ENCODE data around the gene C19orf18.
"Not testable (repeated sequence)": the region's sequence is repeated elsewhere in the genome, so short reads cannot be mapped to it uniquely, and the experiment has no call there.

C19orf18 gene

GRCh38 chr19:57974434-57974833 lies at the start of gene C19orf18:
Gene C19orf18 (minus strand): TSS chr19:57974534. CDS start chr19:57974432, 102 bp downstream.
- no peak for FAIRE-seq
- DNase-seq (ENCODE audit: low spot score) = no peak

DNA sequence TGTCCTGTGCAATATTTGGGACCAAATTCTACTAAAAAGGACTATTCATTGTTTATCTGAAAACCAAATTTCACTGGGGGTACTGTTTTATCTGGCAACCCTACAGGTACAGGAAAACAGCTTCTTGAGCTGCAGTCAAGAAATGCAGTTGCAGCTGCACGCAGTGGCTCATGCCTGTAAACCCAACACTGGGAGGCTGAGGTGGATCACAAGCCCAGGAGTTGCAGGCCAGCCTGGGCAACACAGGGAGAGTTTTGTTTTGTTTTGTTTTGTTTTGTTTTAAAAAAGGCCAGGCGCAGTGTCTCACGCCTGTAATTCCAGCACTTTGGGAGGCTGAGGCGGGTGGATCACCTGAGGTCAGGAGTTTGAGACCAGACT lies 47.9 kb upstream of the C19orf18 start:
- no peak for DNase-seq (ENCODE audit: low spot score)
- no peak for FAIRE-seq

DNA sequence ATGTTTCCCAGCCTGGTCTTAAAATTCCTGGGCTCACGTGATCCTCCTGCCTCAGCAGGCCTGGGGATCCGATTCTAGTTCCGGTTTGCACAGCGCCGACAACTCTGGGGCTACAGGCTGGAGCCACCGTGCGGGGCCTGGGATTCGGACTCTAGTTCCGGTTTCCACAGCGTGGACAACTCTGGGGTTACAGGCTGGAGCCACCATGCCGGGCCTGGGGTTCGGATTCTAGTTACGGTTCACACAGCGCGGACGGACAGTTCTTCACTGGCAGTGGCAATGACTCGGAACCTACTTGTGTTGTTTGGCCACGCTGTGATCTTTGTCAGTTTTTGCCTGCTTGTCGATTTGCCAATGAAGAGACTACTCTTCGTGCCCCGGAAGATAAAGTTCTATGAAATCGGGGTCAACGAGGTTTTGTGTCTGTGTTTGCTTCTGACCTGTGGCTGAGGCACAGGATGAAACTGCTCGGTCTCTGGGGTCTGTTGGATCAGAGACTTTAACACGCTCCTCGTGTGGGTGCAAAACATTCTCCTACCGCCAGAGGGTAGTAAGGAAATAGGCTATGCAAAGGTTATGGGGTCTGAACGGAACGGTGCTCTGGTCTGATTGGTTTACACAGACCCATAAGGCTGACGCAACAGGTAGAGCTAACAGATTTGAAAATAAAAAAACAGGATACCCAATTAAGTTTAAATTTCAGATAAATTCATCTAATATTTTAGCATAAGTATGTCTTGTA lies 47.4 kb upstream of the C19orf18 start:
- FAIRE-seq (no peak), DNase-seq (ENCODE audit: low spot score) (peak; percentile 29)

DNA sequence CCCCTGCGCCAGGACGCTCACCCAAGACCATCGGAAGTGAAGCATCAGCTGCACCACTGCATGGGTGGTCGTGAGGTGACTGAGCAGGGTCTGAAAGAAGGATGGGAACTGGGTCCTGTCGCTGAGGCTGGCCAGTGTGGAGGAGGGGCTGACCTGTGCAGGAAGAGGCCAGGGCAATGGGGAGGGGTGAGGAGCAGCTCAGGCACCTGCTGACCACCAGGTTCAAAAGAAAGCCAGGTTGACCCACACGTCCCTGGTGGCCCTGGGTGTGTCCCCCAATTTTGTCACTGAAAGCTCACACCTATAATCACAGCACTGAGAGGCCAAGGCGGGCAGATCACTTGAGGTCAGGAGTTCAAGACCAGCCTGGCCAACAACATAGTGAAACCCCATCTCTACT lies 45.8 kb upstream of the C19orf18 start:
- no peak for FAIRE-seq
- no peak for DNase-seq (ENCODE audit: low spot score)

- DNase-seq (ENCODE audit: low spot score) (no peak), FAIRE-seq (no peak)
Measured at GRCh38 chr19:58014141-58014540, 39.8 kb upstream of the C19orf18 start.

GRCh38 chr19:58010507-58010906 lies 36.2 kb upstream of the C19orf18 start:
- FAIRE-seq (no peak), DNase-seq (ENCODE audit: low spot score) (no peak)

DNA sequence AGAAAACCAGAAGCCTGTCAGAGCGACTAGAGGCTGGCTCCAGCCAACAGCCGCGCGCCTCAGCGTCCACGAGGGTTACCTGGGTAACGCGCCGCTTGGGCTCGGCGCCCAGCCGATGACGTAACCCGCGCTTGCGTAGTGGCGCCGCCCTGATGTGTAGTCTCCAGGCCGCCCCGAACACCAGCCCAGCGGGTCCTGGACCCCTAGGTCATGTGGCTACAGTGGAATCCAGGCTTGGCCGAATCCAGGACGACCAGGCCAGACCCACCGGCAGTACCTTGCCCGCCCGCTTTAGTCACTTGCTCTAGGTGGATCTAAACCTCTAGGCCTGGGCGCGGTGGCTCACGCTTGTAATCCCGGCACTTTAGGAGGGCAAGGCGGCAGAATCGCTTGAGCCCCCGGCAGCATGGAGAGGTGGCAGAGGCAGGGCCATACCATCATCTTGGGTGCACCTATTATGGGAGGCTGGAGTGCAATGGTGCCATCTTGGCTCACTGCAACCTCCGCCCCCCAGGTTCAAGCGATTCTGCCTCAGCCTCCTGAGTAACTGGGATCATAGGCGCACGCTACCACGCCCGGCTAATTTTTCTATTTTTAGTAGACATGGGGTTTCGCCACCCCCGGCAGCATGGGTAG lies 35.5 kb upstream of the C19orf18 start:
- FAIRE-seq = peak; percentile 92
- peak; percentile 93 for DNase-seq (ENCODE audit: low spot score)

- DNase-seq (ENCODE audit: low spot score) (no peak), FAIRE-seq (no peak)
Measured at GRCh38 chr19:58009301-58009665, 34.9 kb upstream of the C19orf18 start.

DNA sequence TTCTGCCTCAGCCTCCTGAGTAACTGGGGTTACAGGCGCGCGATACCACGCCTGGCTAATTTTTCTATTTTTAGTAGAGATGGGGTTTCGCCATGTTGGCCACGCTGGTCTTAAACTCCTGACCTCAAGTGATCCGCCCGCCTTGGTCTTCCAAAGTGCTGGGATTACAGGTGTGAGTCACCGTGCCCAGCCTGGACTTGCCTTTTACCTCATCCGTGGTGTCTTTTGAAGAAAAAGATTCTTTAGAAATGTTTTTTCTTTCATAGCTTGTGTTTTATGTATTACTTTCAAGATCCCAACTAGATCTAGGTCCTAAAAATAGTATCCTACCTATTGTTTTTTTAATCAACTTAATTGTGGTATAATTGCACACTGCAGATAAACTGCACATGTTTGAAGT lies 34.5 kb upstream of the C19orf18 start:
- not testable (repeated sequence) for FAIRE-seq; DNase-seq (ENCODE audit: low spot score)

DNA sequence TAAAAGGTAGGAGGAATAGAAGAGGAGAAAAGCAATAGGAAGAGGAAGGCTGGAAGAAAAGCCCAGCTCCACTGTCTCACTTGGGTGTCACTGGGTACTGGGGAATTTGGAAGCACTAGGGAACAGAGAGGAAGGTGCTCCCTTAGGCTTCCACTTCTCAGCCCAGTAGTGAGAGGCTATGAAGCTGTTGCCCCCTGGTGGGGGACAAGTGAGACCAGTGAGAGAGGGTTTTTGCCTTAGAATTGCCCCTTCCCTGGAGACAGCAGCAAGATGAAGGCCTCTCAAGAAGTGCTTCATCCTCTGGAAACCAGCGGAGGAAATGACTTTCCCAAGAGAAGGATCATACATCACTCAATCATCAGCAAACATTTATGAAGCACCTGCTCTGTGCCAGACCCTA lies 33.0 kb upstream of the C19orf18 start:
- FAIRE-seq (no peak), DNase-seq (ENCODE audit: low spot score) (no peak)

GRCh38 chr19:58003174-58003828 lies 29.0 kb upstream of the C19orf18 start:
- DNase-seq (ENCODE audit: low spot score) (no peak), FAIRE-seq (no peak)

- peak; percentile 91 for DNase-seq (ENCODE audit: low spot score)
- FAIRE-seq = peak; percentile 67
Measured at GRCh38 chr19:58002384-58003173, 28.2 kb upstream of the C19orf18 start, which contains the start of gene ZNF606. Gene ZNF606 (minus strand): TSS chr19:58002820. CDS start chr19:58001319, 1,501 bp downstream.

DNA sequence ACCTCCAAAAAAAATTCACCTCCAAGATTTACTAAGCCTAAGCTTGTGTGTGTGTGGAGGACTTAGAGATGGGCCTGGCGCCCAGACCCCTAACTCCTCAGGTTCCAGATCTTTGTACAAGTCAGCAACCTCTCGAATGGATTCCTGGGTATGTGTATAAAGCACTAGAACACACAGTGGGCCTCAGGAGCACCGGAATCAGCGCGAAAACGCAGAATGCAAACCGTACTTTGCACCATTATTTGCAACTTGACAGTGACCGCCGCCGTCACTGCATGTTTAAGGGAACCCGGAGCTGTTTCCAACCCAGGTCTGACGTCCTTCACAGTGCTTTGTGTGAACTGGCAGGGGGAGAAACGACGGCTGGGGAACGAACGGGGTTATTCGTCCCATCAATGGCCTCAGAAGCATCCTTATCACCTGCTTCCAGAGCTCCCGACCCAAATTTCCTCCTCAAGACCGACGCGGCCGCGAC lies 27.6 kb upstream of the C19orf18 start:
- FAIRE-seq (no peak), DNase-seq (ENCODE audit: low spot score) (no peak)

DNA sequence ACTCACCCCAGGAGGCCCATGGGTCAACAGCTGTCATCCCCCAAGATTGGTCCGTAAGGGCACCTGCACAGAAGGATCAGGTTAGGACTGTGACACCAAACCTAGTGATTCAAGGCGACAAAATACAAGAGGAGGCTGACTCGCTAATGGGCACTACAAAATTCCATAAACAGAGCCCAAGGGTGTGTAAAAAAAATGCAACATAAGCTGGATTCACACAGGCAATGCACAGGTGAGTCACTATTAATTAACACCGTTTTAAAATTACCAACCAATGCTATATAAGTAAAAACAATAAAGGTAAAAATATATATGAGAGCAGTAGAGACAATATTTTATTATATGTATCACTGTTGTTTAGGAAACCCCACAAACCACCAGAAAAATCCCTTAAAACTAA lies 26.3 kb upstream of the C19orf18 start:
- no peak for FAIRE-seq
- DNase-seq (ENCODE audit: low spot score) = no peak

DNA sequence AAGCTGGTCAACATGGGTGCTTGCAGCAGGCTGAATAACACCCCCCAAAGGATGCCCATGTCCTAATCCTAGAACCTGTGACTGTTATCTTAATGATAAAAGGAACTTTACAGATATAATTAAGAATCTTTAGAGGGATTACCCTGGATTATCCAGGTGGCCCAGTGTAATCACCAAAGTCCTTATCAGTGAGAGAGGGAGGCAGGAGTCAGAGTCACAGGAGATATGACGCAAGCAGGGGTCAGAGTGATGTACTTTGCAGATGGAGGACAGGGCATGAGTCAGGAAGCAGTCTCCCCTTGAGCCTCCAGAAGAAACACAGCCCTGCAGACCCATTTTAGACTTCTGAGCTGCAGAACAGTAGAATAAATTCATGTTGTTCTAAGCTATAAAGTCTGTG lies 18.5 kb upstream of the C19orf18 start:
- FAIRE-seq (no peak), DNase-seq (ENCODE audit: low spot score) (no peak)

DNA sequence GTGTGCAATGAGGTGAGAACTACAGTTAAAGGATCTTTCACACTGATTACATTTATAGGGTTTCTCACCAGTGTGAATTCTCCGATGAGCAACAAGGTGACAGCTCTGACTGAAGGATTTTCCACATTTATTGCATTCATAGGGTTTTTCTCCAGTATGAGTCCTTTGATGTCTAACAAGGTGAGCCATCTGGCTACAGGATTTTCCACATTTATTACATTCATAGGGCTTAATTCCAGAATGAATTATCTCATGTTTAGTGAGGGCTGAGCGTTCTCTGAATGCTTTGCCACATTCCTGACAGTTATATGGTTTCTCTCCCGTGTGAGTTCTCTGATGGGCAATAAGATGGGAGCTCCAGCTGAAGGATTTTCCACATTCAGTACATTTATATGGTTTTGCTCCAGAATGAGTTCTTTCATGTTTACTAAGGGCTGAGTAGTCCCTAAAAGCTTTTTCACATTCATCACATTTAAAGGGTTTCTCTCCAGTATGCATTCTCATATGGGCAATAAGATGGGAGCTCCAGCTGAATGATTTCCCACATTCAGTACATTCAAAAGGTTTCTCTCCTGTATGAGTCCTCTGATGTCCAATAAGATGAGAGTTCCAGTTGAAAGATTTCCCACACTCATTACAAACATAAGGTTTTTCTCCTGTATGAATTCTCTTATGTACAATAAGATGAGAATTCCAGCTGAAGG lies 4.4 kb upstream of the C19orf18 start:
- DNase-seq (ENCODE audit: low spot score) (no peak), FAIRE-seq (no peak)

- no peak for FAIRE-seq
- DNase-seq (ENCODE audit: low spot score) = no peak
Measured at GRCh38 chr19:57964761-57965160, 9.6 kb downstream of the C19orf18 start.

- DNase-seq (ENCODE audit: low spot score) (no peak), FAIRE-seq (no peak)
Measured at GRCh38 chr19:57961785-57962184, 12.5 kb downstream of the C19orf18 start.

GRCh38 chr19:57954996-57955395 lies 19.3 kb downstream of the C19orf18 start:
- no peak for DNase-seq (ENCODE audit: low spot score)
- no peak for FAIRE-seq

DNA sequence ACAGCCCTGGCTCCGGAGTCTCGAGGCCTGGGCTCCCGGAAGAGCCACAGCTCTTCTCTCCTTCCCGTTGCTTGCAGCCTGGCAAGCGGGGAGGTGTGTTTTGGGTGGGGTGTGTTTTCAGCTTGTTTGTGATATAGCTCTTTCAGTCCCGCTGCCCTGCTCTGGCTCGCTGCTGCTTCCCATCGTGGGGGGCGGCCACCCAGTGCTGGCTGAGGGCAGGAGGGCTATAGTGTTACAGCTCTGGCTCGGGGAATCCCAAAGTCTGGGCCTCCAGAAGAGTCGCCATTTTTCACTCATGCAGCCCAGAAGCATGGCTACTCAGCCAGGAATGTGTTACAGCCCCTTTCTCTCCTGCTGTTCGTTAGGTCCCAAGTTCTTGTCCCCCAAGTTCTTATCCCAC lies 24.6 kb downstream of the C19orf18 start:
- DNase-seq (ENCODE audit: low spot score) = no peak
- FAIRE-seq = no peak

GRCh38 chr19:57949296-57949695 lies 25.0 kb downstream of the C19orf18 start:
- FAIRE-seq = no peak
- no peak for DNase-seq (ENCODE audit: low spot score)

Measured in urothelium cell line (cell line).